Common myeloid progenitor, CD34-positive (primary cell): ENCODE measurements around the gene IDI2.

ENCODE experiments used
- CTCF ChIA-PET: fragments of 350-600 bp; sonication (Branson Sonifier 250); formaldehyde crosslinking; loops from one replicate; lab custom pipeline; 2021; ENCODE audit warnings: antibody characterized with exemption; lab: Charles Lee
- POLR2A ChIA-PET: fragments of 350-600 bp; sonication (Branson Sonifier 250); formaldehyde crosslinking; loops from one replicate; lab custom pipeline; 2021; ENCODE audit warnings: antibody characterized with exemption; lab: Charles Lee
- DNase-seq, 3 donors: peaks; one replicate each; pipeline versions ENCODE4 v3.0.0 to v3.0.0-alpha.2; 2013
- H3K27ac ChIP-seq, 2 experiments: 1 replicate in 1 of 2; 2 replicates in 1 of 2; pipeline ENCODE4 v1.7.0; 2013; ENCODE audit warnings: inconsistent platforms in 2 of 2, low read length in 2 of 2, mild to moderate bottlenecking in 2 of 2, low read depth in 1 of 2, moderate library complexity in 1 of 2; ENCODE audit not compliant: severe bottlenecking in 2 of 2, insufficient read depth in 1 of 2, poor library complexity in 1 of 2
- H3K27me3 ChIP-seq, 5 experiments: replicated peaks in 2 of 5; 1 replicate in 3 of 5; 2 replicates in 2 of 5; pipeline versions ENCODE4 v1.6.1 to v1.7.0; 2013; ENCODE audit warnings: low read length in 4 of 5, mild to moderate bottlenecking in 2 of 5, moderate library complexity in 2 of 5, inconsistent platforms in 1 of 5; ENCODE audit not compliant: insufficient read depth in 5 of 5, control insufficient read depth in 4 of 5
- H3K36me3 ChIP-seq, 4 experiments: 1 replicate in 2 of 4; 2 replicates in 2 of 4; pipeline versions ENCODE4 v1.6.1 to v1.7.0; 2013; ENCODE audit warnings: low read length in 3 of 4, control low read depth in 1 of 4, mild to moderate bottlenecking in 1 of 4; ENCODE audit not compliant: control insufficient read depth in 4 of 4, insufficient read depth in 4 of 4
- H3K4me1 ChIP-seq, 4 experiments: 1 replicate in 3 of 4; 2 replicates in 1 of 4; pipeline versions ENCODE4 v1.6.1 to v1.7.1; 2013; ENCODE audit warnings: low read length in 3 of 4, mild to moderate bottlenecking in 3 of 4, control low read depth in 1 of 4, inconsistent platforms in 1 of 4, moderate library complexity in 1 of 4; ENCODE audit not compliant: control insufficient read depth in 4 of 4, insufficient read depth in 4 of 4; ENCODE audit errors: control extremely low read depth in 1 of 4
- H3K4me3 ChIP-seq, 7 experiments: 1 replicate in 4 of 7; 2 replicates in 3 of 7; pipeline versions ENCODE4 v1.5.1 to v1.7.0; 2013; ENCODE audit warnings: mild to moderate bottlenecking in 7 of 7, low read length in 6 of 7, moderate library complexity in 6 of 7, inconsistent platforms in 2 of 7, low read depth in 2 of 7, control low read depth in 1 of 7; ENCODE audit not compliant: insufficient read depth in 4 of 7, control insufficient read depth in 1 of 7; ENCODE audit errors: extremely low read depth in 1 of 7
- H3K9me3 ChIP-seq, 5 experiments: 1 replicate in 4 of 5; 2 replicates in 1 of 5; pipeline versions ENCODE4 v1.6.1 to v1.7.1; 2013; ENCODE audit warnings: low read length in 4 of 5, mild to moderate bottlenecking in 2 of 5, inconsistent platforms in 1 of 5, low read depth in 1 of 5, moderate library complexity in 1 of 5; ENCODE audit not compliant: control insufficient read depth in 4 of 5, insufficient read depth in 2 of 5; ENCODE audit errors: control extremely low read depth in 1 of 5
- WGBS: methylation state at CpG from one replicate; pipeline ENCODE4 v1.1.5; 2013; ENCODE audit not compliant: insufficient coverage; 5-methylcytosine and 5-hydroxymethylcytosine counted together

Gene IDI2

GRCh38 chr10:971150-971542 lies 54.5 kb downstream of the IDI2 start:
- H3K4me1 ChIP-seq = peaks cover 0 to 10% (median 0%) of the 10 kb centered on the region in 4 experiments
- H3K27me3 ChIP-seq = peaks cover 0 to 15% (median 8%) of the 10 kb centered on the region in 5 experiments
- no peak for DNase-seq
- WGBS = no CpG with 5 or more reads among the region's 4 CpGs
- POLR2A ChIA-PET = no interaction called here
- H3K9me3 ChIP-seq = peaks cover 0 to 8% (median 5%) of the 10 kb centered on the region in 5 experiments
- no peak overlapping the region for H3K4me3 ChIP-seq
- CTCF ChIA-PET = no interaction called here
- no peaks in the 10 kb centered on the region for H3K36me3 ChIP-seq
- H3K27ac ChIP-seq = no peak overlapping the region

GRCh38 chr10:970311-971149 lies 55.1 kb downstream of the IDI2 start:
- no peaks in the 10 kb centered on the region for H3K36me3 ChIP-seq
- peaks cover 0 to 8% (median 5%) of the 10 kb centered on the region in 5 experiments for H3K9me3 ChIP-seq
- H3K4me1 ChIP-seq = peaks cover 0 to 10% (median 0%) of the 10 kb centered on the region in 4 experiments
- WGBS = 77% methylated on average over 12 of the region's 14 CpGs
- ChIA-PET CTCF (no interaction called here), POLR2A (no interaction called here)
- H3K27me3 ChIP-seq = peaks cover 0 to 15% (median 8%) of the 10 kb centered on the region in 5 experiments
- DNase-seq = no peak
- H3K27ac ChIP-seq = no peak overlapping the region
- H3K4me3 ChIP-seq = no peak overlapping the region

GRCh38 chr10:969473-970150 lies 56.0 kb downstream of the IDI2 start:
- H3K4me1 ChIP-seq = peaks cover 0 to 10% (median 0%) of the 10 kb centered on the region in 4 experiments
- H3K27ac ChIP-seq = no peak overlapping the region
- H3K36me3 ChIP-seq = no peaks in the 10 kb centered on the region
- no peak overlapping the region for H3K4me3 ChIP-seq
- ChIA-PET POLR2A (no interaction called here), CTCF (interaction anchor here (1.2 kb wide), 1 partner anchor 18 kb away, joined by 3 read pairs; the partner anchor contains the start of gene GTPBP4)
- peaks cover 0 to 15% (median 8%) of the 10 kb centered on the region in 5 experiments for H3K27me3 ChIP-seq
- 92% methylated on average over 11 of the region's 15 CpGs for WGBS
- peaks cover 0 to 8% (median 5%) of the 10 kb centered on the region in 5 experiments for H3K9me3 ChIP-seq
- DNase-seq = no peak
